NCI-H524 (cell line): Measurements from ENCODE around the gene TTC3.
A peak's percentile ranks its signal among the peaks of the same experiment; 100 is the strongest.
"Not testable (repeated sequence)": the region's sequence is repeated elsewhere in the genome, so short reads cannot be mapped to it uniquely, and the experiment has no call there.

Experiments used
- DNase-seq, 2 experiments: peaks; one replicate each; lab custom pipeline; 2025; lab: John Stamatoyannopoulos, UW

TTC3 gene

GRCh38 chr21:37088186-37088735 lies 15.2 kb downstream of the TTC3 start:
- no peak for DNase-seq

- no peak for DNase-seq
Observed at GRCh38 chr21:37093977-37094376, 20.9 kb downstream of the TTC3 start.

GRCh38 chr21:37095821-37096220 lies 22.8 kb downstream of the TTC3 start:
- peak; percentile 53 to 78 for DNase-seq

GRCh38 chr21:37098751-37099150 lies 25.7 kb downstream of the TTC3 start:
- DNase-seq, result peak; percentile 75 to 92

- DNase-seq, result no peak
Observed at GRCh38 chr21:37100316-37100715, 27.3 kb downstream of the TTC3 start.

GRCh38 chr21:37101384-37101783 lies 28.3 kb downstream of the TTC3 start:
- DNase-seq, result no peak

GRCh38 chr21:37102746-37103145 lies 29.7 kb downstream of the TTC3 start:
- DNase-seq, result not testable (repeated sequence)

- no peak for DNase-seq
Observed at GRCh38 chr21:37106998-37107397, 33.9 kb downstream of the TTC3 start.

- DNase-seq, result not testable (repeated sequence)
Observed at GRCh38 chr21:37111029-37111428, 38.0 kb downstream of the TTC3 start.

- DNase-seq, result not testable (repeated sequence)
Observed at GRCh38 chr21:37114301-37114700, 41.2 kb downstream of the TTC3 start.

GRCh38 chr21:37116459-37116858 lies 43.4 kb downstream of the TTC3 start:
- DNase-seq, result not testable (repeated sequence)

- no peak for DNase-seq
Observed at GRCh38 chr21:37117204-37117603, 44.1 kb downstream of the TTC3 start.

GRCh38 chr21:37118187-37118826 lies 45.3 kb downstream of the TTC3 start:
- no peak for DNase-seq

GRCh38 chr21:37119421-37120218 lies 46.6 kb downstream of the TTC3 start:
- DNase-seq, result peak in 1 of 2 experiments; percentile 44

GRCh38 chr21:37128076-37128475 lies 55.0 kb downstream of the TTC3 start:
- DNase-seq, result no peak

- no peak for DNase-seq
Observed at GRCh38 chr21:37130971-37131370, 57.9 kb downstream of the TTC3 start.

- no peak for DNase-seq
Observed at GRCh38 chr21:37136261-37136660, 63.2 kb downstream of the TTC3 start.

- DNase-seq, result no peak
Observed at GRCh38 chr21:37136744-37137143, 63.7 kb downstream of the TTC3 start.

GRCh38 chr21:37139154-37139553 lies 66.1 kb downstream of the TTC3 start:
- no peak for DNase-seq

- no peak for DNase-seq
Observed at GRCh38 chr21:37139902-37140301, 66.8 kb downstream of the TTC3 start.

GRCh38 chr21:37143392-37143791 lies 70.3 kb downstream of the TTC3 start:
- not testable (repeated sequence) for DNase-seq

GRCh38 chr21:37145635-37146111 lies 72.6 kb downstream of the TTC3 start:
- DNase-seq, result peak in 1 of 2 experiments; percentile 1
